Inflammatory macrophage treated with lipopolysaccharide for 4 hours (primary cell): Measurements from ENCODE around the gene TMEM98.
"Not testable (repeated sequence)": the region's sequence is repeated elsewhere in the genome, so short reads cannot be mapped to it uniquely, and the experiment has no call there.

Source experiments
- DNase-seq: peaks from one replicate; pipeline ENCODE4 v3.0.0-alpha.2; 2020

Gene TMEM98

DNA sequence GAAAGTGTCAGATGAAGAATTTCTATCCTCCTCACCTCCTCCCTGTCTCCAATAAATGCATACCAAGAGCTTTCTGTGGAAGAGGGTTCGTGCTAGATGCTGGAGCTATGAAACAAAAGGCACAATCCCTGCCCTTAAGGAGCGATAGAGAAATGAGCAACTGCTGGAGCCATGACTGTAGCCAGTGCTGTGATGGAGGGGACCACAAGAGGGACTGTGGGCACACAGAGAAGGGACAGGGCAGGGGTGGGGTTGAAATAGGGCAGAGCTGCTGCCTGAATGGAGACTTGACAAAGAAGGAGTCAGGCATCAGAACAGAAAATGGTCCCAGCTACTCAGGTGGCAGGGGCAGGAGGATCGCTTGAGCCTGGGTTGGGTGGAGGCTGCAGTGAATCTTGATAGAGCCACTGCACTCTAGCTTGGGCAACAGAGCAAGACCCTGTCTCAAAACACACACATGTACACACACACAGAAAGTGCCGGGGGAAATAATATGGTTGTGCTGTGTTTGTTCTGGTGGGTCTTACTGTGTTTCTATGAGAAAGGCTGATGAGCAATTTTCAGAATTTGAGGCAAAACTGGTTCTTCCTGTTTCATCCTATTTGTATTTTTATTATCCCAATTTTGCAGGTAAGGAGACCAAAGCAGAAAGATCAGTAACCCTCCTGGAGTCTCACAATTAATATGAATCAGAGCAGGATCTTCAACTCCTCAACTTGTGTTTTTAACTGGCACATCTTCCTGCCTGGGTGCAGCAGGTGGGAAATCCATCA lies 16.5 kb downstream of the TMEM98 start:
- no peak for DNase-seq

DNA sequence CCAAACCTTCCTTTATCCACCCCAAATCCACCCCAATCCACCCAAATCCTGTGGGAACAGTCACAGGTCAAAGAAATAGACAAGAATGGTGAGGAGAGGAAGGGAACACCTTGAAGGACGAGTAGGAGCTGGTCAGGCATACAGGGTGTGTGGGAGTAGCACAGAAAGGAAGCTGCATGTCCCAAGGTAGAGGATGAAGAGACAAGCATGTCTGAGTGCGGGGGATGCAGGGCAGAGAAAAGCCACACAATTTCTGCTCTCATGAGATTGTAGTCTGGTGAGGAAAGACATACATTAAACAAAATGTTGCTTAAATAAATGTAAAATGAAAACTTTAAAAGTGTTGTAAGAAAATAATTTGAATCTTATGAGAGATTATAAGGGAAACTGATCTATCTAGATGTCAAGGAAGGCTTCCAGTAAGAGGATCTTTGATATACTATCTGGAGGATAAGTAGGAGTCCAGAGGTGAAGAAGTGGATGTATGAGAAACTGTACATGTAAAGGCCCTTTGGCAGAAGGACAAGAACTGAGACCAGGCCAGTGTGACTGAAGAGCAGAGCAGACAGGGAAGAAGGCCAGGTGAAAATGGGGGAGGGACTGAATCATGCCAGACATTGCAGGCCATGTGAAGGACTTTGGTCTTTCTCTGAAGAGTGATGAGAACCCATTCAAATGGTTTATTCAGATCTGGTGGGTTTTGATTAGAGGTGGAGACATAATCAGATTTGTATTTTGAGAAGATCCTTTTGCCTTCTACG lies 18.6 kb downstream of the TMEM98 start:
- DNase-seq: no peak

DNA sequence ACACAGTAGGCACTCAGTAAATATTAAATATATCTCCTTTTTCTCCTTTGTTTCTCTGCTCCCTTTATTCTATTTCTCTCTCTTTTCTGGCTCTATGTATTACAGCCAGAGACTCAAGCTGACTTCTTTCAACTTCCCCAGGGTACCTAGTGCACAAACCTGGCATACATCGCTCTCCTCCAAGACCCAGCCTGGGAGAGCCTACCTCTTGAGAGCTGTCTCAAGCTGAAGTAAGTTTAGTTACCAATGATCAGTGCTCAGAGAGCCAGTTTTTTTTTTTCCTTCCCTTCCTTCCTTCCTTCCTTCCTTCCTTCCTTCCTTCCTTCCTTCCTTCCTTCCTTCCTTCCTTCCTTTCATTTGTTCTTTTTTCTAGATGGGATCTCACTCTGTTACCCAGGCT lies 19.8 kb downstream of the TMEM98 start:
- DNase-seq: no peak

DNA sequence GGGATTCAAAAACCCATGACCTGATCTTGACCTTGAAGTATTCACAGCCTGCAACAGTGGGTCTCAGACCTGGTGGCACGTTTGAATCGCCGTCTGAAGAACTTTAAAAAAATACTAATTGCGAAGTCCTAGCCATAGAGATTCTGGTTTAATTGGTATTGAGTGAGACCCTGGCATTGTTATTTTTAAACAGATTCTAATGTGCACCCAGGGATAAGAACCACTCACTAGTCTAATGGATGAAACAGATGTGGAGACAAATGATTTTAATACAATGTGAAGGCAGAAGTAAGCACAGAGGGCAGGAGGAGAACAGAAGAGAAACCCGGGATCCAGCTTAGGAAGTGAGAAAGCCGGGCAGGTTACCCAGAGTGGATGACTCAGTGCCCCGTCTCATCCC lies 21.2 kb downstream of the TMEM98 start:
- no peak for DNase-seq

DNA sequence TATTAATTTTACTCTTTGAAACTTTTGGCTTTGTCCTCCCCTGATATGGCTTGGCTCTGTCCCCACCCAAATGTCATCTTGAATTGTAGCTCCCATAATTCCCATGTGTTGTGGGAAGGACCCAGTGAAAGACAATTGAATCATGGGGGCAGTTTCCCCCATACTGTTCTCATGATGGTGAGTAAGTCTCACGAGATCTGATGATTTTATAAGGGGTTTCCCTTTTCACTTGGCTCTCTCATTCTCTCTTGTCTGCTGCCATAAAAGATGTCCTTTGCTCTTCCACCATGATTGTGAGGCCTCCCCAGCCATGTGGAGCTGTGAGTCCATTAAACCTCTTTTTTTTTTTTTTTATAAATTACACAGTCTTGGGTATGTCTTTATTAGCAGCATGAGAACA lies 24.5 kb downstream of the TMEM98 start:
- peak; percentile 41 for DNase-seq

DNA sequence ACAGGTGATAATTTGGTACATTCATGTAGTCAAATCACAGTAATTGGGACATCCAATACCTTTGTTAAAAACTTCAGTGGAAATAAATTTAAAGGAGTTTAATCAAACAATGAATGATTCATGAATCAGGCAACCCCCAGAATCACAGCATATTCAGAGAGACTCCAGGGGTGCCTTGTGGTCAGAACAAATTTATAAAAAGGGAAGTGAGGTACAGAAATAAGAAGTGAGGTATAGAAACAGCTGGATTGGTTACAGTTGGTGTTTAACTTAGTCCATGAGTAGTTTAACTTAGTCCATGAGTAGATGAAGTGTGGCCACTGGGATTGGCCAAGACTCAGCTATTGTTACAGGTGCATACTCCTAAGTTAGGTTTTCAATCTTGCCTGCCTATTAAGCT lies 25.1 kb downstream of the TMEM98 start:
- DNase-seq: peak; percentile 13

DNA sequence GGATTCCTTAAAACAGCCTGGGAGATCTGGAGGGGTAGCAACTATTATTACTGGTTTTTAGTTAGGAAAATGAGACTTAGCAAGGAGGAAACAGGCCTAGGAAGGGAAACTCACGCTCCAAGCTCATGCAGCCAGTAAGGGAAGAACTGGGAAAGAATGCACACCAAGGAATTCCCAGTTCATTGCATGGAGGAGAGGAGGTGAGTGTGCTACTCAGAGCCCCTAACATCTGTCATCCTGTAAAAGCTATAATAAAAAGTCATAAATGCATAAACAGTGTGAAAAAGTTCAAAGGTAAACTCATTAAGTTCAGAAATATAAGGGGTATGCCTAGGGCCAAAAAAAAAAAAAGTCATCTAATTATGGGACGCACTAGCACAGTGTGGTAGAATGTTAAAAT lies 25.9 kb downstream of the TMEM98 start:
- no peak for DNase-seq

DNA sequence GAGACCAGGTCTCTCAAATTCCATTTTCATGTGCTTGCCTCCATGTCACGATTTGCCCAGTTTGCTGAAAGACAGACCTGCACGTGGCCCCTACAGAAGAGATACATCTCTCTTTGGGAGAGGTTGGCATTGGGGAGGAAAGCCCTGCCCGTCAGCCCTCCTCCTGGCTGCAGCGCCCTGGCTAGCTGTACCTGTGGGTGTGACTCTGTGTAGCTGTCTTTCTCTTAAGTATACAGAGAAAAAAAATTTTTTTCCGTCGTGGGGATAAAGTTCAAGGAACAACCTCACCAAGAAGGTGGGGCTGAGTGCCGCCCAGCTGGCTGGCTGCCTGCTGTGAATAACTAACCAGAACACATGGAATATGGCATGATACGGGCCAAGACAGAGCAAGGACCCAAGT lies 26.5 kb downstream of the TMEM98 start:
- DNase-seq: no peak

DNA sequence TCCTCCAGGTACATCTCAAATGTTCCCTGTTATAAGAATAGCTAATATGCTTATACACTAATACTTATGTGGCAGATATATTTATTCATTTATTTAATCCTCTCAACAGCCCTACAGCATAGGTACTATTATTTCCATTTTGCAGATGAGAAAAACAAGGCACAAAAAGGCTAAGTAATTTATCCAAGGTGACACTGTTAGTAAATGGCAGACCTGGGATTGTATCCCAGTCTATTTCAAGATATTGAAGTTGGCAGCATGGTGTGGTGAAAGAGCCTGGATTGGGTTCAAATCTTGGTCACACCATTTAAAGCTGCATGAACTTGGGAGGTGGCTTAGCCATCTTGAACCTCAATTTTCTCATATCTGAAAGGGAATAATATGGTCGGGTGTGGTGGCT lies 27.2 kb downstream of the TMEM98 start:
- DNase-seq: no peak

DNA sequence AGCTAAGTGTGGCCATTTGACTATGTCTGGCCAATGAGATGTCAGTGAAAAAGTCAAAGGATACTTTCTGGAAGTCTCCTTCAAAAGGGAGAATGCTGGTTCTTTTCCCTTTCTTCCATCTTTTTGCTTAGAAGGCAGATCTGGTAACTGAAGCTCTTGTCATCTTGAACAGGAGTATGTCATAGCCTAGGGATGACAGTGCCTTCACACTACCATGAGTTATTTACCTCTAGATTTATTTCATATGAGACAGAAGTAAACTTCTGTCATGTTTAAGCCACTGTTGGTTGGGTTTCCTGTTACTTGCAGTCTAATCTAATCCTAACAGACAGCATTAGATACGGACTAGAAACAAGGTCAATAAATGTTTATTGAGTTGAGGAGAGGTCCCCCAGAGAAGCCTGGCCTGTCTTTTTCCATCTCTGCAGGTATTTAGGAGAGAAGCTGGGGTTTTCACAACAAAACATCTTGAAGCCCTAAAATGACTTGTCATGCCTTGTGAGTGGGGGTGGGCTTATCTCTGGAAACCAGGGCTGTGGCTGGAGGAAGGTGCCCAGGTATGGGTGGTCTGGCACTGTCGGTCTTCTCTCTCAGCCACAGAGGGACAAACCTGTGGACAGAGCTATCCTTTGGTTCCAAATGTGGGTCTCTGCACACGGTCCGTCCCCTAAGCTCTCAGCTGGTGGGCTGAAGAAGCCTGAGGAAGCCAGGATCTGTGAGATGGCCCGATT lies 28.5 kb downstream of the TMEM98 start:
- no peak for DNase-seq

DNA sequence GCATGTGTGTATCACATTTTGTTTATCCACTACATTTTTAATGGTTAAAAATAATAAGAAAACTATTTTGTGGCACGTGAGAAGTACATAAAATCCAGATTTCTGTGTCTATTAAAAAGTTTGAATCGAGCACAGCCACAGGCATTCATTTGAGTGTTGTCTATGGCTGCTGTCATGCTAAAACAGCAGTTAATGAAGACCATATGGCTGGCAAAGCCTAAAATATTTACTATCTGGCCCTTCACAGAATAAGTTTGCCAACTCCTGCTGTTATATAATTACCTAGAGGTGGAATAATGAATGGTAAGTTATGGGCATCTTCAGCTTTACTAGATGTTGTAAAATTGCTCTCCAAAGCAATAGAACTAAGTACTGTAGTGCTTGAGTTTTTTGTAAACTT lies 30.5 kb downstream of the TMEM98 start:
- no peak for DNase-seq

DNA sequence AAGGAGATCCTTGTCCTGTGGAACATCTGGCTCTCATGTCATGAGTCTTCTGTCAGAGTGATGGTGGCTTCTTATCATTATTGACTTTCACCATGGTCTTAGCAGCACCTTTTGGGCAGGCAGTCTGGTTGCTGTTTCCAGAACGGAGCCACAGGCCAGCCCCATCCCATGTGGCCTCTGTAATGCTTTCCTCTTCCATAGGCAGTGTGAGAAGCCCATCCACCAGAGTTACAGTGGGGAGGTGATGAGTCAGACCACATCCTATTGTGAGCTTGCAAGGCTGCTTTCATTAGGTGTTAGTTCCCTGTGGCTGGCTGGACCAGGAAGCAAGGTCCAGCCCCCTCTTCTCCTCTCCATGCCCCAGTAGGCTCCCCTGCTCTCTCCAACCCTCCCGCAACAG lies 32.9 kb downstream of the TMEM98 start:
- DNase-seq: no peak

DNA sequence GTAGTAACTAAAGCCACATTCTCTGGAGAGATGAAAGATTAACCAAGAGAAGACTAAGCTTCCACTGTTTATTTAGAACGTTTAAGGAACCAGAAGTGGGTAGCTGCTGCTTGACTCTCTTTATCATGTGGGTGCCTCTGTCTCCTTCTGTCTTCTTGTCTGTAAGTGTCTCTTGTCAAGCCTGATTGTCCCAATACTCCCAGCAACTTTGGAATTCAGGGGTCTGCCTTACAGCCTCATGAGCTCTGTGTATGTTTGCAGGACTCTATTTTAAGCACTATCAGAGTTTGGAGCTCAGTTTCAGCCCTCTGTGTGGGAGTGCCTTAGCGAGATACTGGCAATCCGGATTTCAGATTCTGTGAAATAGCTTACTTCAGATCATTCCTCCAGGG lies 34.4 kb downstream of the TMEM98 start:
- DNase-seq: no peak

DNA sequence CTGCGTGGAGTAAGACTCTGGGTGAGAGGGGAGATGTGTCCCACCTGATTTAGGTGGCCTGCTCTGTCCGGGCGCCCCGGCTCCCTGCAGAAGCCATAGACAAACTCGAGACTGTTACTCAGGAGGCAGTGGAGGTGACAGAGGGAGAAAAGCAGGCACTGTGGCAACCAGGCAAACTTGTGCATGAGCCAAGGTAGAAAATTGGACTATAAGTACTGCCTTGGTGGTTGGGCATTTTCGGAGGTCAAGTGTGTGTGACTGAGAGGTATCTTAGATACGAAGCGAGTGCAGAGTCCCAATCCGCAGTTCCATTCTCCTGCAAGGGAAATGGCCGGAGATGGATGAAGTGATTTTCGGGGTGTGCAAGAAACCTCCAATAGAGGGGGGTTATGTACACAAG lies 36.6 kb downstream of the TMEM98 start:
- DNase-seq: no peak

DNA sequence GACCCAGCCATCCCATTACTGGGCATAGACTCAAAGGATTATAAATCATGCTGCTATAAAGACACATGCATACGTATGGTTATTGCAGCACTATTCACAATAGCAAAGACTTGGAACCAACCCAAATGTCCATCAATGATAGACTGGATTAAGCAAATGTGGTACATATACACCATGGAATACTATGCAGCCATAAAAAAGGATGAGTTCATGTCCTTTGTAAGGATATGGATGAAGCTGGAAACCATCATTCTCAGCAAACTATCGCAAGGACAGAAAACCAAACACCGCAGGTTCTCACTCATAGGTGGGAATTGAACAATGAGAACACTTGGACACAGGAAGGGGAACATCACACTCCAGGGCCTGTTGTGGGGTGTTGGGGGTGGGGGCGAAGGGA lies 41.3 kb downstream of the TMEM98 start:
- DNase-seq: not testable (repeated sequence)

DNA sequence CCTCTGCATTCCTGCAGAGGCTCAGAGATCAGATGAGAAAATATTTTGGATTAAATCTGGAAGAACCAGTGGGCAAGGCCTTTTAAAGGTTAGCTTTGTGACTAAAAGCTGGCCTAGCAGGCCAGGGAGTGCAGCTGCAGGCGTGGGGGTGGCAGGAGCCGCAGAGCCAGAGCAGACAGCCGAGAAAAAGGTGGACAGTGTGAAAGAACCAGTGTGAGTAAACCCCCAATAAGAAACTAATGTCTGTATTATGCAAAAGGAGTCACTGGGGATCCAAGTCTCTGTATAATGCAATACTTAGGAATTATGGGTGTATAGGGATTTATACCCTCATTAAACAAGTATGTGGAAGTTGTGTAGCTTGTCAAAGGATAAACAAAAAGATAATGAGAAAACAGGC lies 42.3 kb downstream of the TMEM98 start:
- no peak for DNase-seq

DNA sequence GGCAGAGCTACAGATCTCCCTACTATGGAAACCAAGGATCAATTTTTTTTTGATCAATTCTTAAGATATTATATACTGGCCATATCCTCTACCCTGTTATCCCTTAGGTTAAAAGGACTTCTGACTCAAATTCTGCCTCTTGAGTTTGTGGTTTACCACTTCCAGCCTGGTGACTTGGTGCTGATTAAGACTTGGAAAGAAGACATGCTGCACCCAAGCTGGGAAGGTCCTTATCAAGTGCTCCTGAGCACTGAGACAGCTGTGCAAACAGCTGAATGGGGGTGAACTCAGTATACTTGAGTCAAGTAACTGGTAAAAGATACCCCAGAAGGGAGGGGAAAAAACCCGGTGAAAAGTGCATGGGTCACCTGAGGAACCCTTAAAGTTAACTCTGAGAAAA lies 43.2 kb downstream of the TMEM98 start:
- DNase-seq: no peak

DNA sequence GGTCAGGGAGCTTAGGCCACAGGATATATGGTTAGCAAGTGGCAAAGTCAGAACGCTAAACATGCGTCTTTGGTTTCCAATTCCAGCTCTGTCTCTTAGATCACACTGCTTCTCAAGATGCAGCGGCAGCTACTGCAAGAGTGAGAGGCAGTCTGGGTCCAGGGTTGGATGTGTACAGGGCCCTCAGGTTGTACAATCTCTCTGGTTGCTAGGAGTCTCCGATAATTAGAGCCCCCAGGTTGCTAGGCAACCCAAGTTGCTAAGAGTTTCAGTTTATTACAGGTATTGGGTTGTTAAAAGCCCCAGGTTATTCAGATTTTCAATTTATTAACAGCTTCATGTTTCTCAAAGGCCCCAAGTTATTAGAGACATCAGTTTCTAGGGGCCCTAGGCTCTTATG lies 48.2 kb downstream of the TMEM98 start:
- DNase-seq: no peak

DNA sequence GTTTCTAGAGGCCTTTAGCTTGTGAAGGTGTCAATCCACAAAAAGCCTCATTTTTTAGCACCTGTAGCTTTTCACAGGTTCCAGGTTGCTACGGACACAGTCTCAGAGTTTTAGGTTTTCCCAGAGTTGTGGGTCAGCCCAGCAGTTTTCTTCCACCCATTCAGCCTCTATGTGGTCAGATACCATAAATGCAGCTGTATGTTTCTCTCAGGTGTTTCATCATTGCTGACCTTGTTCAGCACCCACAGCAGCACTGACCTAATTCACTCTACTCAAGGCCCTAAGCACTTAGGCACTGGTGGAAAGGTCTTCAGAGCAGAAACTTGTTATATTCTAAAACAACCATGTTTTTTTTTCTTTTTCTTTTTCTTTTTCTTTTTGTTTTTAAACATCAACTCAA lies 48.7 kb downstream of the TMEM98 start:
- no peak for DNase-seq

DNA sequence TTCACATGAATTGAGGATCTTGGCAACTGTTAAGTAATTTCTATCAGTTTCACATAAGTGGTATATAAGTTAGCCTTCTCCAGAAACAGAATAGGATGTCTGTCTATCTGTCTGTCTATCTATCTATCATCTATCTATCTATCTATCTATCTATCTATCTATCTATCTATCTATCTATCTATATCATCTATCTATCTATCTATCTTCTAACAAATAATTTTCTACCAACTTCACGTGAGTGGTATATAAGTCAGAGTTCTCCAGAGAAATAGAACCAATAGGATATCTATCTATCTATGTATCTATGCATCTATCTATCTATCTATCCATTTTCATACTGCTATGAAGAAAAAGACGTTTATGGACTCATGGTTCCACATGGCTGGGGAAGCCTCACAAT lies 52.3 kb downstream of the TMEM98 start:
- DNase-seq: no peak

DNA sequence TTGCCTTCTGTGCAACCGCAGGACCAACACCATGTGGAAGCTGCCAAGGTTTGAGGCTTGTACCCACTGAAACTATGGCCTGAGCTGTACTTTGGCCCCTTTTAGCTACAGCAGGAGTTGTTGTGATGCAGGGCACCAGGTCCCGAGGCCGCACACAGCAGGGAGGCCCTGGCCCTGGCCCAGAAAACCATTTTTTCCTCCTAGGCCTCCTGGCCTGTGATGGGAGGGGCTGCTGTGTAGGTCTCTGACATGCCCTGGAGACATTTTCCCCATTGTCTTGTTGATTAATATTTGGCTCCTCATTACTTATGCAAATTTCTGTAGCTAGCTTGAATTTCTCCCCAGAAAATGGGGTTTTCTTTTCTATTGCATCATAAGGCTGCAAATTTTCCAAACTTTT lies 53.7 kb downstream of the TMEM98 start:
- DNase-seq: not testable (repeated sequence)

DNA sequence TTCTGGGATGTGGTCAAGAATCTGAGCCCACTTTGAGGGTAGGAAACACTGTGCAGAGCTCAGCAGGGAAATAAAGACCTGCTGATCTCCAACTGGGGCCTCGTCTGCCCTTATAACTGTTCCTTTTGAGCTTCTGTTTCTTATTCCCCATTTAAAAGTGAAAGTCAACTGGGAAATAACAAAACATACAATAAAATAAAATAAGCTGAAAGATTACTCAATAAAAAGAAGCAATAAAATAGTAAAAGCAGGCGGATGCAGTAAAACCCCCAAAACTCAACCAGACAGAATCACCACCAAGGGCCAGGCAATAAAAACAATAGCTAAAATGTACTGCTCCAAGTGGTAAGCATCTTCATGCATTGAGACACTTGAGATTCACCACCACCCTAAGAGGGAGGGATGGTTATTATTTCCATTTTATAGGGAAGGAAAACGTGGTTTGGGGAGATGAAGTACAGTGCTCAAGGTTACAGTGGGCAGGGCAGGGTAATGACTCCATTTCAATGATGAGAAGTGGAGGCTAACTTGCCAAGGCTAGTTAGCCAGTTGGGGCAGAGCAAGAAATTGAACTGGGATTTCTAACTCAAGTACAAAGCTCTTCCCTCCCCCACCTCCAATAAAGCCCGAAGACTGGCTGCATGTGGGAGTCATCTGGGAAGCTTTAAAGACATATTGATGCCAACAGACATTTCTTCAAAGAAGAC lies 57.2 kb downstream of the TMEM98 start:
- DNase-seq: no peak

DNA sequence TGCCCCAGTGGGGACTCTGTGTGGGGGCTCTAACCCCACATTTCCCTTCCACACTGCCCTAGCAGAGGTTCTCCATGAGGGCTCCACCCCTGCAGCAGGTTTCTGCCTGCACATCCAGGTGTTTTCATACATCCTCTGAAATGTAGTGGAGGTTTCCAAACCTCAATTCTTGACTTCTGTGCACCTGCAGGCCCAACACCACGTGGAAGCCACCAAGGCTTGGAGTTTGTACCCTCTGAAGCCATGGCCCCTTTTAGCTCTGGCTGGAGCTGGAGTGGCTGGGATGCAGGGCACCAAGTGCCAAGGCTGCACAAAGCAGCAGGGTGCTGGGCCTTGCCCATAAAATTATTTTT lies 59.5 kb downstream of the TMEM98 start:
- DNase-seq: not testable (repeated sequence)
